Testis (tissue), 2 donors: ENCODE results near the gene WNT3.

Experiments
- POLR2A ChIP-seq: fragments of 450-650 bp; IDR thresholded peaks from one replicate; pipeline ENCODE4 v1.6.1; 2017; ENCODE audit warnings: antibody characterized with exemption, mild to moderate bottlenecking, moderate library complexity
- TF ChIP-seq, protein P1 (sequence below), 3 experiments: fragments of 450-650 bp in 2 of 3; fragments of 200-600 bp in 1 of 3; sonication (generic) in 1 of 3; IDR thresholded peaks; one replicate each; pipeline ENCODE4 v1.5.1; 2016 to 2019; ENCODE audit warnings: antibody characterized with exemption in 3 of 3, mild to moderate bottlenecking in 2 of 3, moderate library complexity in 1 of 3

DNA sequence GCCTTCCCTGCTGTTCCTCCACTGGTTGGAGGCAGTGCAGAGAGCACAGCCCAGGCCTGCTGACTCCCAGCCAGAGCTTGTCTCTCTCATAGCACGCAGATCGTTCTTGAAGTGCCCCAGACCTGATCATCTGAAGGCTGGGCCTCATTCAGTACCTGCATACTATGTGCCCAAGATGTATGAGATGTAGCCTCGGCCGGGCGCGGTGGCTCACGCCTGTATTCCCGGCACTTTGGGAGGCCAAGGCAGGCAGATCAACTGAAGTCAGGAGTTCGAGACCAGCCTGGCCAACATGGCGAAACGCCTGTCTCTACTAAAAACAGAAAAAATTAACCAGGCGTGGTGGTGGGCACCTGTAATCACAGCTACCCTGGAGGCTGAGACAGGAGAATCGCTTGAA lies 31.0 kb downstream of the WNT3 start:
- TF ChIP-seq, protein P1, sequence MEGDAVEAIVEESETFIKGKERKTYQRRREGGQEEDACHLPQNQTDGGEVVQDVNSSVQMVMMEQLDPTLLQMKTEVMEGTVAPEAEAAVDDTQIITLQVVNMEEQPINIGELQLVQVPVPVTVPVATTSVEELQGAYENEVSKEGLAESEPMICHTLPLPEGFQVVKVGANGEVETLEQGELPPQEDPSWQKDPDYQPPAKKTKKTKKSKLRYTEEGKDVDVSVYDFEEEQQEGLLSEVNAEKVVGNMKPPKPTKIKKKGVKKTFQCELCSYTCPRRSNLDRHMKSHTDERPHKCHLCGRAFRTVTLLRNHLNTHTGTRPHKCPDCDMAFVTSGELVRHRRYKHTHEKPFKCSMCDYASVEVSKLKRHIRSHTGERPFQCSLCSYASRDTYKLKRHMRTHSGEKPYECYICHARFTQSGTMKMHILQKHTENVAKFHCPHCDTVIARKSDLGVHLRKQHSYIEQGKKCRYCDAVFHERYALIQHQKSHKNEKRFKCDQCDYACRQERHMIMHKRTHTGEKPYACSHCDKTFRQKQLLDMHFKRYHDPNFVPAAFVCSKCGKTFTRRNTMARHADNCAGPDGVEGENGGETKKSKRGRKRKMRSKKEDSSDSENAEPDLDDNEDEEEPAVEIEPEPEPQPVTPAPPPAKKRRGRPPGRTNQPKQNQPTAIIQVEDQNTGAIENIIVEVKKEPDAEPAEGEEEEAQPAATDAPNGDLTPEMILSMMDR (IDR thresholded peaks at IDR 0.05), result no peak
- no peak for TF ChIP-seq POLR2A
